ENCODE results near the gene PCGF6.

DNA sequence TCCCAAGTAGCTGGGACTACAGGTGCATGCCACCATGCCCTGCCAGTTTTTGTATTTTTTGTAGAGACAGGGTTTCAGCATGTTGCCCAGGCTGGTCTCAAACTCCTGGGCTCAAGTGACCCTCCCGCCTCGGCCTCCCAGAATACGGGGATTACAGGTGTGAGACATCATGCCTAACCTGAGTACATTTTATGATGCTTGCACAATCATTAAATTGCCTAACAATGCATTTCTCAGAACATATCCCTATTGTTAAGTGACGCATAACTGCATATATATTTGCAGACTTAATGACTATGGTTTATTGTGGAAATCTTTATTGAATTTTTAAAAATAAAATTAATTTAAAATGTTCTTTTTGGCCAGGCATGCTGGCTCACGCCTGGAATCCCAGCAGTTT, 43.3 kb downstream of the PCGF6 start:
- no peak for TF ChIP-seq POLR2A (IDR thresholded peaks at IDR 0.05)
- TF ChIP-seq, protein P1, sequence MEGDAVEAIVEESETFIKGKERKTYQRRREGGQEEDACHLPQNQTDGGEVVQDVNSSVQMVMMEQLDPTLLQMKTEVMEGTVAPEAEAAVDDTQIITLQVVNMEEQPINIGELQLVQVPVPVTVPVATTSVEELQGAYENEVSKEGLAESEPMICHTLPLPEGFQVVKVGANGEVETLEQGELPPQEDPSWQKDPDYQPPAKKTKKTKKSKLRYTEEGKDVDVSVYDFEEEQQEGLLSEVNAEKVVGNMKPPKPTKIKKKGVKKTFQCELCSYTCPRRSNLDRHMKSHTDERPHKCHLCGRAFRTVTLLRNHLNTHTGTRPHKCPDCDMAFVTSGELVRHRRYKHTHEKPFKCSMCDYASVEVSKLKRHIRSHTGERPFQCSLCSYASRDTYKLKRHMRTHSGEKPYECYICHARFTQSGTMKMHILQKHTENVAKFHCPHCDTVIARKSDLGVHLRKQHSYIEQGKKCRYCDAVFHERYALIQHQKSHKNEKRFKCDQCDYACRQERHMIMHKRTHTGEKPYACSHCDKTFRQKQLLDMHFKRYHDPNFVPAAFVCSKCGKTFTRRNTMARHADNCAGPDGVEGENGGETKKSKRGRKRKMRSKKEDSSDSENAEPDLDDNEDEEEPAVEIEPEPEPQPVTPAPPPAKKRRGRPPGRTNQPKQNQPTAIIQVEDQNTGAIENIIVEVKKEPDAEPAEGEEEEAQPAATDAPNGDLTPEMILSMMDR (IDR thresholded peaks at IDR 0.05), result no peak

All from vagina (tissue), 2 donors.